NCI-H1105 (cell line): ENCODE measurements around the gene LILRB2.
"Not testable (repeated sequence)": the region's sequence is repeated elsewhere in the genome, so short reads cannot be mapped to it uniquely, and the experiment has no call there.

Experiments
- DNase-seq: peaks from one replicate; lab custom pipeline; 2025; lab: John Stamatoyannopoulos, UW

LILRB2 gene

DNA sequence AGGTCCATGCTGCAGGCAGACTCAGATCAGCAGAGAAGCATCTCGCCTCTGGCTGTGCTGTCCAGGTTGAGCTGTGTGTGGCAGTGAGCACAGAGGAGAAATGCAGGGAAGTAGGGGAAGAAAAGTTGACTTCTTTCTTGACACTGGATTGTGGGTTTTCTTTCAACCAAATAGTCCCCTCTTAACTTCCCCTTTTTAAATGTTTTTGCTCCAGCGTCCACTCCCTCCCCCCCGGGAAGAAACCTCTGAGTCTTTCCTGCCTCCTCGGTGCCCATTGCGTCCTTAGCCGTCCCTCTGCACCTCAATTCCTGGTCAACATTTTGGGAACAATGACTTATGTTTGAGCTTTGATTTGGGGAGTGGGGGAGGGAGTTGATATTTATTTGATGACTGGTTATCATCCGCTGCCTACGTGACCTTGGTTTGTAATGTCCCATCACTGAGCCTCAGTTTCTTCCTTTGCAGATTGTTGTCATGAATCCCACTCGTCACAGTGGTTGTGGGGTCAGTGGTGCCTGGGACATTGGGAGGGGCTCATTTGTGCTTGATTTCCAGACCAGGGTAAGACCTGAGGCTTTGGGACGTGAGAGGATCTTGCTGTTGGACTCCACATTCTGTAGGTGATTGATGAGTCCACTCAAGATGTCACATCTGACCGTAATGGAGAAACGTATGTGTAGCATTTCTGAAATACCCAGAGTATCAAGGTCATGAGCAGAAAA is at the start of gene LILRB2:
TSS of gene LILRB2 (minus strand) at position 104 of the 722 bp plus-strand sequence. CDS start 614 bp downstream, outside the sequence.
- no peak for DNase-seq

DNA sequence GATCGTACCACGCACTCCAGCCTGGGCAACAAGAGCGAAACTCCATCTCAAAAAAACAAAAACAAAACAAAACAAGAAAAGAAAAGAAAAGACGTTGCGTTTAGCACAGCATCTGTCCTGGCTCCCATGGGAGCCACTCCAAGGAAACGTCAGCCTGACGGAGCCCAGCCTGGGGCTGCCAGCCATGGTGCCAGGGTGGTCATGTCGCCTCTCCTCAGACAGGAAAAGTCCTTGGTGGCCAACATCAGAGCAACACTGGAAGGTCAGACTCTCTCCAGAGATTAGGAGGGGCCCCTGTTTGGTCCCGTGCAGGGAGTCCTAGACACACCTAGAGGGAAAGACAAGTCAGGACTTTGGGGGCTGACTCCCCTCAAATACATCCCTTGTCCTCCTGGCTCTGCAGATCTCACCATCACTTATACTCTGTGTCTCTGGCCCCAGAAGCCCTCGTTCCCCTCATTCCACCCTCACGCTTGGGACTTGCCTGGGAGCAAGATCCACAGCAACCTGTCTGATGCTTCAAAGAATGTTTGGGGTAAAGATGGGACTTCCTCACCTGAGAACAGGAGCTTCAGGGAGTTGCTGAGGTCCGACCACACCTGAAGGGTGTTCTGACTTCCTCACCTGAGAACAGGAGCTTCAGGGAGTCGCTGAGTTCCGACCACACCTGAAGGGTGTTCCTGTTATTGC is 48.7 kb upstream of the LILRB2 start:
- no peak for DNase-seq

DNA sequence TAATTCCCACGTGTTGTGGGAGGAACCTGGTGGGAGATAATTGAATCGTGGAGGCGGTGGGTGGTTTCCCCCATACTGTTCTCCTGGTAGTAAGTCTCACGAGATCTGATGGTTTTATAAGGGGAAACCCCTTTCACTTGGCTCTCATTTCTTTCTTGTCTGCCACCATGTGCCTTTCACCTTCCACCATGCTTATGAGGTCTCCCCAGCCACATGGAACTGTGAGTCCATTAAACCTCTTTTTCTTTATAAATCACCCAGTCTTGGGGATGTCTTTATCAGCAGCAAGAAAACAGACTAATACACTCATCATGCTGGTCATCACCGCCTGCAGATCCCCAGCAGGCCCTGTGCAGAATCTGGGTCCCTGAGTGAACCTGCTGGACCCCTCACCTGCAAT is 47.9 kb upstream of the LILRB2 start:
- DNase-seq, result not testable (repeated sequence)

DNA sequence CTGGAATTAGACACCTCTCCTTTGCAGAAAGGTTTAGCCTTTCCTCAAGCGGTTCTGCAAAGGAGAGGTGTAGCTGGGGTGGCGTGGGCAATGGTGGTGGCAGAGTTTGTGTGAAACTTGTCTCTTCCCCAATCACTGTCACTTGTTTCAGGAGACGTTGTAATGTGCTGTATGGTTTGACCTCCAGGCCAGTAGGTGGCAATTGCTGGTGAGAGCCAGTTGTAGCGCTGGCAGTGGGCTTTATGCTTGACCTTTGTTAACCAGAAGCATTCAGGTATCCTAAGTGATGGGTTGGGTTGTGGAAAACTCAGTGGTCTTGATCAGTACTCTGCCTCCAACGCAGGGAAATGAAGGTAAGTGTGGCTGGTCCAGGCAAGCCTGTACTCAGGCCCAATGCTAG is 44.7 kb upstream of the LILRB2 start:
- DNase-seq, result no peak

DNA sequence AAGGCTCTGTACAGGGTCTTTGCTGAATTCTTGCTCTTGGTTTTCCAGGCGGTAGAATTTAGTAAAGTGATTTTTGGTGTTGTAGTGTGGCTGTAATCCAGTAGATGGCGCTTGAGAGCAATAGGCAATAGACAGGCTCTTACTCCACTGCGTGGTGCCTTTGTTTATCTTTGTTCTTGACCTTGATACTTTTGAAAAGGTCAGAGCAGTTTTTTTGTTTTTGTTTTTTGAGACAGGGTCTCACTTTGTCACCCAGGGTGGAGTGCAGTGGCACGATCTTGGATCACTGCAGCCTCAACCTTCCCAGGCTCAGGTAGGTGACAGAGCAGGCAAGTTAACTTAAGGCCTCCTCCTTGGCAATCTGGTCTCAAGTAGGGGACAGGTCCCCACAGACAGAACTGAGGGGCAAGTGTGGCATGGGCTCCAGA is 44.3 kb upstream of the LILRB2 start:
- DNase-seq, result peak; percentile 2

DNA sequence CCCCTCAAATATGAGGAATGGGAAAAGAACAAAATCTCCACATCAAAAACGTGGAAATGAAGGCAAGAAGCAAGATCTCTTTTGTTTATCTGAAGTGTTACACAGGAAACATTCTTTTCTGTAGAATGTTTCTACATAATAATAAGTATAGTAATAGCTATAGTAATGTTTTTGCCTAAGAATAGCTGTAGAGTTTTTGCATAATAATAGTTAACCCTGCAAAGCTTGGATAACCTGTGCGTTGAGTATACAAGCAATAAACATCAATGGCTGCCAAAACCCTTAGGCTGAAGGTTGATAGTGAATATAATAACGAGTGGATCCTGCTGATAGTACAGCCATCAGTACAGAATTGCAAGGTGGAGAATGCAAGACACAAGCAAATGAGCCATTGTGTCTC is 43.2 kb upstream of the LILRB2 start:
- no peak for DNase-seq

DNA sequence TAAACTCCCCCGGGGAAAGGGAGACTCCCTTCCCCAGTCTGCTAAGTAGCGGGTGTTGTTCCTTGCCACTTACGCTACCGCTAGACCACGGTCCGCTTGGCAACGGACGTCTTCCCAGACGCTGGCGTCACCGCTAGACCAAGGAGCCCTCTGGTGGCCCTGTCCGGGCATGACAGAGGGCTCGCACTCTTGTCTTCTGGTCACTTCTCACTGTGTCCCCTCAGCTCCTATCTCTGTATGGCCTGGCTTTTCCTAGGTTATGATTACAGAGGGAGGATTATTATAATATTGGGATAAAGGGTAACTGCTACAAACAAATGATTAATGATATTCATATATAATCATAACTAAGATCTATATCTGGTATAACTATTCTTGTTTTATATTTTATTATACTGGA is 42.0 kb upstream of the LILRB2 start:
- DNase-seq, result not testable (repeated sequence)

DNA sequence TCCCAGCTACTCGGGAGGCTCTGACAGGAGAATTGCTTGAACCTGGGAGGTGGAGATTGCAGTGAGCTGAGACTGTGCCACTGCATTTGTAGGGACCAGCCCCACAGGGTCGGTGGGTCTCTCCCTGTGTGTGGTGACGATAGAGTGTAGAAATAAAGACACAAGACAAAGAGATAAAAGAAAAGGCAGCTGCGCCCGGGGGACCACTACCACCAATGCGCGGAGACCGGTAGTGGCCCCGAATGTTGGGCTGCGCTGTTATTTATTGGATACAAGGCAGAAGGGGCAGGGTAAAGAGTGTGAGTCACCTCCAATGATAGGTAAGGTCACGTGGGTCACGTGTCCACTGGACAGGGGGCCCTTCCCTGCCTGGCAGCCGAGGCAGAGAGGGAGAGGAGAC is 41.4 kb upstream of the LILRB2 start:
- DNase-seq, result not testable (repeated sequence)

DNA sequence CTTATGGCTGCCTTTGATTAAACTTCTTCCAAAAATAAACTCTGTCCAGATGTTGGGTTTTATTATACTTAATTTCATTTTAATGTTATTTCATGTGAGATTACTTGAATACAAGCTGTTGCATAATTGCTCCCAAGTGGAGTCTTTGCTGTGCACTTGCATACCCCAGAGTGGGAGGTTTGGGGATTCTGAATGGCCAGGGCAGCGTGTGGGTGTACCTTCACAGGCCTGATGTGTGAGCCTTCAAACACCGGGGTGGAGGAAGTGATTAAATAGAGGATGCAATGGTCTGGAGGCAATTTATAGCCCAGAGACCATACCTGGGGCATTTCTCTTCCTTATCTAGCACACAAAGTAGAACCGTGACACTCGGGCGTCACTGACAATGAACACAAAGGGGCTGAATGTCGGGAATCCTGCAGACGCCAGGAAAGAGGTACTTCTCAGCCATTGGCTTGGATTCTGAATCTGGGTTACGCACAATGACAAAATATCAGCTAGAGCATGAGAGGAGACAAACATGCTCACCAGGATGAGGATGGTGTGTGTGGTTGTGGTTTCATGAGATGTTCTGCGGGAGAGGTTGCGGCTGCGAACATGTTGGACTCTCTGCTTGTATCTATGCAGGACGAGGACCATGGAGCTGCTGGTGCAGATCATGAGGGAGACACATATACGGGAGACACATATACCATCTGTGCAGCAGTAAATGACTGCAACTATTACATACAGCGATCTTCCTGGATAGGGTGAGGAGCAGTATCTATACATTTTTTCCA is 39.2 kb upstream of the LILRB2 start:
- DNase-seq, result no peak

DNA sequence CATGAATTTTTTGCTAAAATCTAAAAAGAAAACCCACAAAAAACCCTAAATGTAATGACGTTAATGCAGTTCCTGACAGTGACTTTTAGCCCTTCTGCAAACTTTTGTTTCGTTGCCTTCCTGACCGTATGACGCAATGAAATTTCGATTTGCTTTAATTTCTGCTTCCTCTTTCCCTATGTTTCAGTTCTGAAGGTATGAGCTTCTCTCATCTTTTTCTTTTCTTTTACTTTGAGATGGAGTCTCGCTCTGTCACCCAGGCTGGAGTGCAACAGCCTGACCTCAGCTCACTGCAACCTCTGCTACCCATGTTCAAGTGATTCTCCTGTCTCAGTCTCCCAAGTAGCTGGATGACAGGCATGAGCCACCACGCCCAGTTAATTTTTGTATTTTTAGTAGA is 38.1 kb upstream of the LILRB2 start:
- DNase-seq, result no peak

DNA sequence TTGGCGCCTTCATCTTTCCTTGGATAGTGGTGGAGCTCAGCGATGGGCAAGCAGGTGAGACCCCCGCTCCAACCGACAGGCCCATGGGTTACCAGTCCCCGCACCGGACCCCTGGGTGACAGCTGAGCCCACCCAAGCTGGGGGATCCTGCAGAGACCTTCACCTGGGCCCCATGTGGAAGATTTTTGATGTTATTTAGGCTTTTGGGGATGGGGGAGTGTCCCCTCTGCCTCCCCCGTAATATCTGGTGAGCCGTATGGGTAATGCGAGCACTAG is 37.0 kb upstream of the LILRB2 start:
- DNase-seq, result no peak

DNA sequence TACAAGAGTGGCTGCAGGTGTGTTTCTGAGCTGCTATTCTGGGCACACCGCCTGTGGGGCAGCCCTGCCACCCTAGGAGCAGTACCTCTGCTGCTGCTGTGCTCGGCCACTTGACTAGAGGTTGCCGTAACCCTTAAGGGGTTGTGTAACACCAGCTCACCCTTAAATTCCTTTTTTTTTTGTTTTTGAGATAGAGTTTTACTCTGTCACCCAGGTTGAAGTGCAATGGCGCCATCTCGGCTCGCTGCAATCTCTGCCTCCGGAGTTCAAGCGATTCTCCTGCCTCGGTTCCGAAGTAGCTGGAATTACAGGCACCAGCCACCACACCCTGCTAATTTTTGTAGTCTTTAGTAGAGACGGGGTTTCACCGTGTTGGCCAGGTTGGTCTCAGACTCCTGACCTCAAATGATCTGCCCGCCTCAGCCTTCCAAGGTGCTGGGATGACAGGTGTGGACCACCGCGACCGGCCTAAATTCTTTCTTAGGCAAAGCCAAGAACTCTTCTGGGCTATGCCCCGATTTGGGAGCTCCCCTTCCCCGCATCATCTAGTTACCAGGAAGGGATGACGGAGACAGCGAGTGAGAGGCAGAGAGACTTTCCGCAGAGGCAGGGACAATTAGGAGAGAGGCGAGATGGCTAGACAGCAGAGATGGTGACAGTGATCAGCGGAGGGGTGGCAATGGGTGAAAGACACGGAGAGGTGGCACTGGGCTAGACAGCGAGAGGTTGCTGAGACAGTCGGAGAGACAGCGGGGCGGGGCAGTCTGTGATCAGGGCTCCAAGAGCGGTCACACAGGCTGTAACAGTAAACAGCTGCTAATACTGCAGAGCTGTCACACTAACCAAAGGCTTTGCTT is 36.4 kb upstream of the LILRB2 start:
- no peak for DNase-seq

DNA sequence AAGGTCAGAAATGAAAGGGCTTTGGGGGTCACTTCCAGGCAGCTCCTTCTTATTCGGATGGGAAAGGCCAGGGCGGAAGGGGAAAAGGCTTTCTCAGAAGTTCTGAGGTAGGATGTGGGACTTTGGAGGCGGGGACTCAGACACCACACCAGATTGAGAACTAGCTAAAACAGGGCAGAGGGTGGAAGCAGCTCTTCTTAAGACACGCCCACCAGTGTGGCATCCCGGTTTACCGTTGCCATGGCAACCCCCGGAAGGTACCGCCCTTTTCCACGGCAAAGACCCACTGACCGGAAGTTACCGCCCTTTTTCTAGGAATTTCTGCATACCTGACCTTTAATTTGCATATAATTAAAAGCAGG is 35.8 kb upstream of the LILRB2 start:
- DNase-seq, result no peak

DNA sequence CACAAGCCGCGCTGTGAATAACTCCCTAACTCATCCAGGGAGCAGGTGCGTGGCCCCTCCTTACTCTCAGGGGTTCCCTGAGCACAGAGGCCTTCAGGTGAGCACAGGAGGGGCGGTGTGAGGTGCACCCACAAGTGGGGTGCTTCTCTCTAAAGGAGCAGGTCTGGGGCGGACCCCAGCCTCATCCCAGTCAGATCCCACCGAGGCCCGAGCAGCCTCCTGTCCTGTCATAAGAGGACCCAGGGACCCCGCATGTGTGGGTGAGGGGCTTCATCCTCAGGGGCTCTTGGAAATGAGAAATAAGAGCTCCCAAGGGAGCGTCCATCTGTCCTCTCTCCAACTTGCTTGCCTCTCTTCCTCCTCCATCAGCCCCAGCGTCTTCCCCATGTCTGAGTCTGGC is 35.0 kb upstream of the LILRB2 start:
- DNase-seq, result no peak

DNA sequence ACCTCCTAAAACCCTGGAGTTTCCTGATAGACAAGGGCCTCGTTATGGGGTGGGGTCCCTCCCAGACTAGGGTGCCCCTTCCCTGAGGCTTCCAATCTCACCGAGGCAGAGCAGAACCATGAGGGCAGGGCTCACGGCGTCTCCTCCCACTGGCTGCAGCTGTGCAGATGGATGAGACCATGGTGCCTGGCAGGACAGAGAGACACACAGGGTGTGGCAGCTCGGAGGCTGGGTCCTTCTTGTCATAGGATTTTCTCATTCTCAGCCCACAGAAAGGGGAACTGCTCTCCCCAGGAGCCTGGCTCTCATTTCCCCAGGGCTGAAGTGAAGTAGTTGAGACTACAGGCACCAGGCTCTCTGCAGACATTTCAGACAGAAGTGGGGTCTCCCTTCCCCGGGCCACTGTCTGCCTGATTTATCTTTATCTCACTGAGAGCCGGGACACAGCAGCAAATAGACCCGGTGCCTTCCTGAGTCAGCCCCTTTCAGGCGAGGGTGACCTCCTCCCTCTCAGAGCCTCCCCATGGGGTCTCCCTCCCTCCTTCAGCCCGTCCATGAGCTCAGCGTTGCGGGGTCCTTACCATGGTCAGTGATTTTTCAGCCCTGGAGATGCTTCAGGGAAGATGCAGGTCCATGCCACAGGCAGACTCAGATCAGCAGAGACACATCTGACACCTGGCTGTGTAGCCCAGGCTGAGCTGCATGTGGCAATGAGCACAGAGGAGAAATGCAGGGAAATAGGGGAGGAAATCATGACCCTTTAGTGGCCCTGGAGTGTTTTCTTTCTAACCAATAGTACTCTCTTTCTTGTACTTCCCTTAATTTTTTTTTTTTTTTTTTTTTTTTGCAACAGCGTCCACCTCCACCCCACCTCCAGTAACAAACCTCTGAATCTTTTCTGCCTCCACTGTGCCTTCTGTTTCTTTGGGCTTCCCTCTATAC is 31.8 kb upstream of the LILRB2 start, which contains the start of gene LILRA5:
TSS of gene LILRA5 (minus strand) at position 731 of the 942 bp plus-strand sequence. CDS start at position 584, 147 bp downstream.
- DNase-seq, result no peak

DNA sequence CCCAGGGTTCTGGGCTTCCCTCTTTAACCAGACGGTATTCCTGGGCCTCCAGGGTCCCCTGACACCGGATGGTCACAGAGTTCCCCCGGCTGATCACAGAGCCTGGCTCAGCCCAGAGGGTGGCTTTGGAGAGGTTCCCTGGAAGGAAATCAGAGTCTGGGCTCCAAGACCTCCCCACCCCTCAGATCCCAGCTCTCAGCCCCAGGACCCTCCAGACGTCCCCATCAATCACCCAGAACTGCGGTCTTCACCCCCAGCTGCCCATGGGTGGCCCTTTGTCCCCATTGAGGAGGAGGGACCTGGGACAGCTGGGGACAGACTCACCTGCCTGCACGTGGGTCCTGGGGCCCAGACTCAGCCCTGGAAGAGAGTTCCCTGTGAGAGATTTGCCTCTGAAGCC is 31.1 kb upstream of the LILRB2 start:
- DNase-seq, result no peak

DNA sequence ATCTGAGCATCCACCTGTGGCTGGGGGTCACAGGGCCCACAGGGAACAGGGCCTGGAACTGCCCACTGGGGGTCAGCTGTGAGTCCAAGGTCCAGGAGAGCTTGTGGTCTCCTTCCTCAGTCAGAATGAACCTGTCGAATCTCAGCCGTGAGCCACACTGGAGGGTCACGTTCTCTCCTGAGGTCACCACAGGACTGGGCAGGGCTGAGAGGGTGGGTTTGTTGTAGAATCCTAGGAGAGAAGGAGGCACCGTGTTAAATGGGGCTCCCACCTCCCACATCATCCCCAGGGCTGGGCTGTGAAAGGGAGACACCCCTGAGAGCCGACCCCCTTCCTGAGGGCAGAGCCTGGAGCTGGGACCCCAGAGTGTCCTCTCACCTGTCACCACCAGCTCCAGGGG is 30.6 kb upstream of the LILRB2 start:
- no peak for DNase-seq

DNA sequence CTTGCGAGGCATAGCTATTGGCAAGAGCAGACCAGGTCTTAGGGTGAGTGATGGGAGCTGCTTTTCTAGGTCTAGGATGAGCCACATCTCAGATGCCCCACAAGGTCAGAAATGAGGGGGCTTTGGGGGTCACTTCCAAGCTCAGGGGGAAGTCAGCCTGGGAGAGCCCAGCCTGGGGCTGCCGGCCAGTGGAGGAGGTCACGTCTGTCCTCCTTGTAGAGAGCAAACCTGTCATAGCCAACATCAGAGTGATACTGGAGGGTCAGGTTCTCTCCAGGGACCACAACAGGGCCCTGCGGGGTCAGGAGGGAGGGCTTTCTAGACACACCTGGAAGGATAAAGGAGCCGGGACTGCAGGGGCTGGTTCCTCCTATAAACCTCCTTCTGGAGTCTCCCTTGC is 29.6 kb upstream of the LILRB2 start:
- no peak for DNase-seq

DNA sequence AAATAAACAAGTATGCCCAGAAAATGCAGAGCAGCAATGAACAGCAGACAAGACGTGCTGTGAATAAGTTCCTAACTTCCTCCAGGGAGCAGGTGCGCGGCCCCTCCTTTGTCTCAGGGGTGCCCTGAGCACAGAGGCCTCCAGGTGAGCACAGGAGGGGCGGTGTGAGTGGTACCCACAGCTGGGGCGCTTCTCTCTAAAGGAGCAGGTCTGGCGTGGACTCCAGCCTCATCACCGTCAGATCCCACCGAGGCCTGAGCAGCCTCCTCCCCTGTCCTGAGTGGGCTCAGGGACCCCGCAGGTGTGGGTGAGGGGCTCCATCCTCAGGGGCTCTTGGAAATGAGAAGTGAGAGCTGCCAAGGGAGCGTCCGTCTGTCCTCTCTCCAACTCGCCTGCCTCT is 28.9 kb upstream of the LILRB2 start:
- no peak for DNase-seq

DNA sequence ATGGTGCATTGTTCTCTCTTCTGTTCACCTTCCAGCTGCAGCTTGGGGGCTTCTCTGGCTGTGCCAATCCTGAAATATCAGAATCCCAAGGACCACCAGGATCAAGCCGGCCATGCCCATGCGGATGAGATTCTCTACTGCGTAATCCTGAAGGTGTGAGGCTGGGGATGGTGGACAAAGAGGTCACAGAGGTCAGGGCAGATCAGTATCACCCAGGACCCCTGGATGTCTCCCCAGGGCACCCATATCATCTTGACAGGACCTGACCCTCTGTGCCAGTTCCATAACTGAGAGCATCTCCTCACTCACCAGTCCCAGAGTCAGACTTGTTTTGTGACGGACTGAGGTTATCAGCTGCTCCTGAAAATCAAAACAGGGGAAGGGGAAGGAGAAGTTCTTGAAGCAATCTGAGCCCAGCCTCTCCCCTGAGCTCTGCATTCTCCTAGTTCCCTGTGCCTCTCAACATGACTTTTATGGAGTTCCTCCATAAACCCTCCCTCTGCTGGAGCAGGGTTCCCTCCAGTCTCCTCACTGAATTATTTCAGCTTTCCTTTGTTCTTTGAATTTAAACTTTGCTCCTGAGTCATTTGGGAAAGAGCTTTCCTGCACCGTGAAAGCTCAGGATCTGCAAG is 26.6 kb upstream of the LILRB2 start:
- no peak for DNase-seq

DNA sequence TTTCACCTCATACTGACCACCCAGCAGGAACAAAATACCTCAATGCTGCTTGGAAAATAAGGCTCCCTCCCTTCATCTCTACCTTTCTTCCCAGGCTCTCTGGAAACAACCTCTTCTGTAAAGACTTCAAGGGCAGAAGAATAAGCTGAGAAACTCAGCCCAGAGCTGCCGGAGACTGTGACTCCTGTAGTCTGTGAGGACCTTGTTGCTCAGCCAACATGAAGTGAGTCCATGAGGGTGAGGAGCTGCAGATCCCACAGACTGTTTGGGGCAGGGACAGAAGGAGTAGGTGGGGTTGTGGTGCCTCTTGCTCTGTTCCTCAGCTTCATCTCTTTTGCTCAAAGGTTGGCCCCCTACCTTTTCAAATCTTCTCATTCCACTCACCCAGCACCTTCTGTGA is 24.2 kb upstream of the LILRB2 start:
- DNase-seq, result no peak
